H9 (cell line): ENCODE results near the gene UBE2Q2. TPM values are rescaled to one million over a fixed set of nuclear protein-coding genes. Genes with fewer than 3 reads are reported as not detected.

Experiments
- DNase-seq: peaks from one replicate; pipeline ENCODE4 v3.0.0-alpha.2; 2017
- H2AFZ ChIP-seq: one replicate; pipeline ENCODE4 v1.6.1; 2013; ENCODE audit warnings: mild to moderate bottlenecking, low read length, control low read depth, moderate library complexity
- H2AK5ac ChIP-seq: 2 replicates; pipeline ENCODE4 v1.6.1; 2013; ENCODE audit warnings: low read length, control low read depth, mixed read lengths; ENCODE audit not compliant: insufficient read length
- H2BK120ac ChIP-seq: one replicate; pipeline ENCODE4 v1.6.1; 2013; ENCODE audit warnings: low read depth, mild to moderate bottlenecking, low read length, control low read depth, inconsistent platforms; ENCODE audit not compliant: poor library complexity, severe bottlenecking
- H2BK12ac ChIP-seq: 2 replicates; pipeline ENCODE4 v1.6.1; 2013; ENCODE audit warnings: low read length, control low read depth, mixed read lengths, low read depth; ENCODE audit not compliant: insufficient read length
- H2BK15ac ChIP-seq: 2 replicates; pipeline ENCODE4 v1.6.1; 2013; ENCODE audit warnings: low read depth, low read length, control low read depth
- H2BK20ac ChIP-seq: one replicate; pipeline ENCODE4 v1.6.1; 2013; ENCODE audit warnings: low read depth, mild to moderate bottlenecking, low read length, control low read depth, inconsistent platforms; ENCODE audit not compliant: poor library complexity, severe bottlenecking
- H2BK5ac ChIP-seq: 2 replicates; pipeline ENCODE4 v1.6.1; 2013; ENCODE audit warnings: low read length, control low read depth, mixed read lengths; ENCODE audit not compliant: insufficient read length
- H3K14ac ChIP-seq: 2 replicates; pipeline ENCODE4 v1.6.1; 2013; ENCODE audit warnings: low read length, control low read depth; ENCODE audit not compliant: insufficient read depth
- H3K18ac ChIP-seq: 2 replicates; pipeline ENCODE4 v1.6.1; 2013; ENCODE audit warnings: low read depth, mild to moderate bottlenecking, mixed read lengths, low read length, control low read depth; ENCODE audit not compliant: insufficient read length
- H3K23ac ChIP-seq: 2 replicates; pipeline ENCODE4 v1.6.1; 2013; ENCODE audit warnings: low read length, control low read depth, mixed read lengths, low read depth; ENCODE audit not compliant: insufficient read length
- H3K23me2 ChIP-seq: 2 replicates; pipeline ENCODE4 v1.6.1; 2013; ENCODE audit warnings: low read depth, mild to moderate bottlenecking, mixed read lengths, low read length, control low read depth; ENCODE audit not compliant: insufficient read length, poor library complexity, severe bottlenecking
- H3K27ac ChIP-seq: 2 replicates; pipeline ENCODE4 v1.5.1; 2013; ENCODE audit warnings: low read length, control low read depth, mixed read lengths, low read depth; ENCODE audit not compliant: insufficient read length
- H3K27me3 ChIP-seq: 2 replicates; pipeline ENCODE4 v1.6.1; 2013; ENCODE audit warnings: low read length, control low read depth, inconsistent platforms; ENCODE audit not compliant: insufficient read depth
- H3K4ac ChIP-seq: 2 replicates; pipeline ENCODE4 v1.6.1; 2013; ENCODE audit warnings: low read depth, mild to moderate bottlenecking, control low read depth, inconsistent platforms, low read length, moderate library complexity
- H3K4me1 ChIP-seq: 2 replicates; pipeline ENCODE4 v1.6.1; 2013; ENCODE audit warnings: low read length, control low read depth, inconsistent platforms; ENCODE audit not compliant: insufficient read depth
- H3K4me2 ChIP-seq: 2 replicates; pipeline ENCODE4 v1.6.1; 2013; ENCODE audit warnings: low read length, control low read depth, mixed read lengths; ENCODE audit not compliant: insufficient read length, insufficient read depth
- H3K56ac ChIP-seq: 2 replicates; pipeline ENCODE4 v1.6.1; 2013; ENCODE audit warnings: low read depth, mild to moderate bottlenecking, mixed read lengths, low read length, control low read depth; ENCODE audit not compliant: insufficient read length
- H3K79me1 ChIP-seq: 2 replicates; pipeline ENCODE4 v1.6.1; 2013; ENCODE audit warnings: low read depth, mild to moderate bottlenecking, moderate library complexity, low read length, control low read depth, inconsistent platforms; ENCODE audit not compliant: insufficient read depth, poor library complexity, severe bottlenecking
- H3K79me2 ChIP-seq: 2 replicates; pipeline ENCODE4 v1.6.1; 2013; ENCODE audit warnings: low read length, control low read depth, inconsistent platforms; ENCODE audit not compliant: insufficient read depth
- H3K9ac ChIP-seq: 2 replicates; pipeline ENCODE4 v1.6.1; 2013; ENCODE audit warnings: low read length, control low read depth, mixed read lengths; ENCODE audit not compliant: insufficient read length; ENCODE audit errors: extremely low read depth
- H3K9me3 ChIP-seq: one replicate; pipeline ENCODE4 v1.6.1; 2013; ENCODE audit warnings: low read depth, low read length, inconsistent platforms; ENCODE audit not compliant: control insufficient read depth
- H3T11ph ChIP-seq: one replicate; pipeline ENCODE4 v1.6.1; 2013; ENCODE audit warnings: mild to moderate bottlenecking, low read length, control low read depth, inconsistent platforms
- H4K20me1 ChIP-seq: one replicate; pipeline ENCODE4 v1.6.1; 2013; ENCODE audit not compliant: control insufficient read depth, insufficient read length, insufficient read depth
- H4K5ac ChIP-seq: 2 replicates; pipeline ENCODE4 v1.6.1; 2013; ENCODE audit warnings: low read depth, mild to moderate bottlenecking, mixed read lengths, low read length, control low read depth; ENCODE audit not compliant: insufficient read length
- H4K8ac ChIP-seq: replicated peaks from 2 replicates; pipeline ENCODE4 v1.6.1; 2013; ENCODE audit warnings: low read length, control low read depth, mixed read lengths, low read depth; ENCODE audit not compliant: insufficient read length
- H4K91ac ChIP-seq: 2 replicates; pipeline ENCODE4 v1.6.1; 2013; ENCODE audit warnings: low read depth, mild to moderate bottlenecking, moderate library complexity, mixed read lengths, low read length, control low read depth; ENCODE audit not compliant: insufficient read length
- H3K27ac Mint-ChIP-seq, 3 experiments: 2 replicates in 2 of 3; 3 replicates in 1 of 3; pipeline ENCODE4 v1.8.0; 2020 to 2021; ENCODE audit warnings: mixed read lengths in 3 of 3, mild to moderate bottlenecking in 1 of 3, moderate library complexity in 1 of 3
- H3K27me3 Mint-ChIP-seq: 2 replicates; pipeline ENCODE4 v1.8.0; 2021; ENCODE audit warnings: low read depth, mild to moderate bottlenecking, moderate library complexity, mixed read lengths
- H3K36me3 Mint-ChIP-seq, 3 experiments: 2 replicates in 2 of 3; 3 replicates in 1 of 3; pipeline ENCODE4 v1.8.0; 2020 to 2021; ENCODE audit warnings: low read depth in 3 of 3, mixed read lengths in 3 of 3; ENCODE audit not compliant: insufficient read depth in 1 of 3
- H3K4me1 Mint-ChIP-seq, 2 experiments: 2 replicates each; pipeline ENCODE4 v1.8.0; 2020; ENCODE audit warnings: mixed read lengths in 2 of 2
- H3K4me3 Mint-ChIP-seq, 2 experiments: 2 replicates in 1 of 2; 3 replicates in 1 of 2; pipeline ENCODE4 v1.8.0; 2020 to 2021; ENCODE audit warnings: mild to moderate bottlenecking in 2 of 2, mixed read lengths in 2 of 2, moderate library complexity in 1 of 2
- H3K9me3 Mint-ChIP-seq, 2 experiments: 2 replicates in 1 of 2; 3 replicates in 1 of 2; pipeline ENCODE4 v1.8.0; 2020; ENCODE audit warnings: mild to moderate bottlenecking in 2 of 2, mixed read lengths in 2 of 2, moderate library complexity in 1 of 2
- CTCF ChIP-seq: fragments of 200-600 bp; sonication (generic); conservative IDR thresholded peaks from 3 replicates; pipeline ENCODE4 v1.8.0; 2021; ENCODE audit warnings: antibody characterized with exemption, mild to moderate bottlenecking
- WGBS: extraction: QIAGEN DNeasy Blood & Tissue Kit; methylation state at CpG from one replicate; pipeline ENCODE4 v1.1.7; 2013; ENCODE audit warnings: missing lambda C conversion rate, low lambda C conversion rate, mixed read lengths; ENCODE audit not compliant: insufficient read length; ENCODE audit errors: extremely low coverage; 5-methylcytosine and 5-hydroxymethylcytosine counted together
- total RNA-seq: library from RNA; stranded (reverse); gene quantifications from 2 replicates; pipeline ENCODE4 v1.2.1, GENCODE V29; 2021

The UBE2Q2 gene
- total RNA-seq, 1 experiment from 2014 or later = 29.6 TPM

GRCh38 chr15:75868019-75868418 is 24.8 kb downstream of the UBE2Q2 start:
- H3K79me1 ChIP-seq = no peaks in the 10 kb centered on the region
- no peak overlapping the region for H3T11ph ChIP-seq
- H2BK12ac ChIP-seq = no peak overlapping the region
- DNase-seq = no peak
- H3K9ac ChIP-seq = no peak overlapping the region
- no peak overlapping the region for H4K91ac ChIP-seq
- H3K23ac ChIP-seq = no peak overlapping the region
- H3K4me1 Mint-ChIP-seq = peaks cover 64 to 72% of the 10 kb centered on the region in 2 experiments
- H2BK120ac ChIP-seq = no peak overlapping the region
- H3K4ac ChIP-seq = no peak overlapping the region
- no peaks in the 10 kb centered on the region for H4K20me1 ChIP-seq
- H2BK5ac ChIP-seq = no peak overlapping the region
- no peak overlapping the region for H3K27ac ChIP-seq
- H3K4me3 Mint-ChIP-seq = no peak overlapping the region
- H3K27me3 ChIP-seq = no peaks in the 10 kb centered on the region
- no peaks in the 10 kb centered on the region for H3K79me2 ChIP-seq
- H2BK15ac ChIP-seq = no peak overlapping the region
- no peak overlapping the region for H2BK20ac ChIP-seq
- H3K9me3 ChIP-seq = no peaks in the 10 kb centered on the region
- no peak overlapping the region for H3K56ac ChIP-seq
- H4K5ac ChIP-seq = no peak overlapping the region
- H3K4me1 ChIP-seq = peaks cover 12% of the 10 kb centered on the region
- no peaks in the 10 kb centered on the region for H3K9me3 Mint-ChIP-seq
- no peak overlapping the region for H3K4me2 ChIP-seq
- no peak for TF ChIP-seq CTCF
- H3K18ac ChIP-seq = no peak overlapping the region
- H2AFZ ChIP-seq = no peak overlapping the region
- H3K23me2 ChIP-seq = no peaks in the 10 kb centered on the region
- no peaks in the 10 kb centered on the region for H3K27me3 Mint-ChIP-seq
- no peak overlapping the region for H4K8ac ChIP-seq
- H3K27ac Mint-ChIP-seq = peak overlapping the region in 1 of 3 experiments; percentile 75; a peak in 2 of 7 replicates
- WGBS = no CpG with 5 or more reads among the region's 3 CpGs
- H2AK5ac ChIP-seq = no peak overlapping the region
- peaks cover 7 to 33% (median 30%) of the 10 kb centered on the region in 3 experiments; a peak in 6 of 7 replicates for H3K36me3 Mint-ChIP-seq
- no peak overlapping the region for H3K14ac ChIP-seq
